GM21786 (cell line): ENCODE results near the gene ADISSP.
A peak's percentile ranks its signal among the peaks of the same experiment; 100 is the strongest.
"Not testable (repeated sequence)": the region's sequence is repeated elsewhere in the genome, so short reads cannot be mapped to it uniquely, and the experiment has no call there.

Experiments
- ATAC-seq: cut with Tn5 transposase; IDR thresholded peaks from one replicate; pipeline ENCODE4 v1.9.1; 2021; ENCODE audit not compliant: unreplicated experiment

Gene ADISSP

DNA sequence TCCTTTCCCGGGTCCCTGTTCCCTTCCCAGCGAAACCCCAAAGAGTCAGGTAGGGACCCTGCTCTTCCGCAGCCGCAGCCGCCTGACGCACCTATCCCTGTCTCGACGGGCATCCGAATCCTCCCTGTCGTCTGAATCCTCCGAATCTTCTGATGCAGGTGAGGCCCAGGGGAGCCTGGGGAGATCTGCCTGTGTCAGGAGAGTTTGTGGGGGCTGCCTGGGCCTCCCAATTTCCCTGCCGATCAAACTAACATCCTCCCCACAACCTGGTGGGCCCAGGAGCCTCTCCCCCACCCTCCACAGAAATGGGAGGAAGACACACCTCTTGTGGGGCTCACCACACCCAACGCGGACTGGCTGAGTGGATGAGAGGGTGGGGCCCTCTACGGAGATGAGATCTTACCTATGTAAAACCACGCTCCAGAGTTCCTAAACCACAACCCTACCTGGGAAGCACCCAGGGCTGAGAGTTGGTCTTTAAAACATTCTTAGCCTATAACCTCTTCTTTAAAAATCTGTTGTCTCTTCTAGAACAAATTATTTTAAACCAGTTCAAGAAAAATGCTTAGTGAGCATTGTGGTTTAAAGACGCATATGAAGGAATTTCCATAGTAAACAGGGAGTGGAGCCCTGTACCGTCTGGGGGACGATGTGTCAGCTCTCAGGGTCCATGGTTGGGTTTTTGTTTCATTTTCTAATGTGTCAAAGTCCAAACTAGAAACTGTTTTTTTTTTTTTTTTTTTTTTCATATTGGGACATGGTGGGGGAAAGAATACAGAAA lies 30.2 kb upstream of the ADISSP start:
- ATAC-seq, result no peak

GRCh38 chr20:3797226-3797545 lies 29.6 kb upstream of the ADISSP start:
- no peak for ATAC-seq

DNA sequence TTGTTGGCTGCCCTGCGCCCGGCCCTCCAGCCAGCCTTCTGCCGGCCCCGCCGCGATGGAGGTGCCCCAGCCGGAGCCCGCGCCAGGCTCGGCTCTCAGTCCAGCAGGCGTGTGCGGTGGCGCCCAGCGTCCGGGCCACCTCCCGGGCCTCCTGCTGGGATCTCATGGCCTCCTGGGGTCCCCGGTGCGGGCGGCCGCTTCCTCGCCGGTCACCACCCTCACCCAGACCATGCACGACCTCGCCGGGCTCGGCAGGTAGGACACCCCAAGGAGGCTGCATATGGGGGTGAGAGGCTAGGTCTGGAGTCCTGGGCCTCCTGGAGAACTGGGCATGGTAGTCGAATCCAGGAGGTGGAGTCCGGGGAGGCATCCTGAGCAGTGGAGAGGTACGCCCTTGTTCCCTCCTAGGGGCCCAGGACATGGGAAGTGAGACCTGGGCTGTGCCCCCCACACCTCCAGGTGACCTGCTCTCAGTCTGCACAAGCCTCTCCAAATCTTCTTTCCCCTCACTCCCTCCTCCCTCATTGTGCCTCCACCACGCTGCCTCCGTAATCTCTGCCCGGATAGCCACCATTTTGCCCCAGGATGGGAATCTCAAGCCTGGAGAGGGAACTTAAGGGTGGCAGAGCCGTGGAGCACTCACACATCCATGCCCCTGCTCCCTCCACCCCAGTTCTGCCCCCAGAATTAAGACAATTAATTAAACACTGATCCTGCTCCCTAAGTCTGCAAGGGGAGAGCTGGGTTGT lies 29.1 kb upstream of the ADISSP start:
- no peak for ATAC-seq

- ATAC-seq, result peak; percentile 57
These were observed 28.2 kb upstream of the ADISSP start, which contains the start of gene CDC25B for GRCh38 chr20:3795511-3796468. Gene CDC25B (plus strand): TSS chr20:3796310. CDS start chr20:3796532, 222 bp downstream.

- ATAC-seq, result no peak
These were observed 27.3 kb upstream of the ADISSP start for GRCh38 chr20:3794701-3795420.

- ATAC-seq, result not testable (repeated sequence)
These were observed 26.6 kb upstream of the ADISSP start for GRCh38 chr20:3794168-3794567.

- ATAC-seq, result not testable (repeated sequence)
These were observed 21.6 kb upstream of the ADISSP start for GRCh38 chr20:3789201-3789600.

GRCh38 chr20:3788685-3789155 lies 21.2 kb upstream of the ADISSP start:
- no peak for ATAC-seq

- no peak for ATAC-seq
These were observed 19.9 kb upstream of the ADISSP start for GRCh38 chr20:3787324-3788014.

GRCh38 chr20:3786665-3787323 lies 19.2 kb upstream of the ADISSP start, which contains the start of gene CENPB:
Gene CENPB (minus strand): TSS chr20:3786740. CDS start chr20:3786483, 257 bp downstream.
- ATAC-seq, result peak; percentile 69

DNA sequence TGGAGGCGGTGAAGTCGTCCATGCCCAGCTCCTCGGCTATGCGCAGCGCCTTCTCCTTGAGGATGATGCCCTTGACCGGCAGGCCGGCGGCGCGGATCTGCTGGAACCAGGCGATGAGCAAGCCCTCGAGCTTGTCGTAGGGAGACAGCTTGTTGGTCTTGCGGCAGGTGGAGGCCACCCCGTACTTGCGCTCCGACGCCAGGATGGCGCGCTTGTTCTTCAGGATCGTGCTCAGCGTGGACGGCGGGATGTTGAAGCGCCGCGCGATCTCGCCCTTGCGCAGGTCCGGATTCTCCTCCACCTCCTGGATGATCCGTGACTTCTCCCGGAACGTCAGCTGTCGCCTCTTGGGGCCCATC lies 18.6 kb upstream of the ADISSP start:
- ATAC-seq, result peak; percentile 11

- no peak for ATAC-seq
These were observed 17.9 kb upstream of the ADISSP start for GRCh38 chr20:3785240-3786125.

- no peak for ATAC-seq
These were observed 17.3 kb upstream of the ADISSP start for GRCh38 chr20:3784863-3785239.

DNA sequence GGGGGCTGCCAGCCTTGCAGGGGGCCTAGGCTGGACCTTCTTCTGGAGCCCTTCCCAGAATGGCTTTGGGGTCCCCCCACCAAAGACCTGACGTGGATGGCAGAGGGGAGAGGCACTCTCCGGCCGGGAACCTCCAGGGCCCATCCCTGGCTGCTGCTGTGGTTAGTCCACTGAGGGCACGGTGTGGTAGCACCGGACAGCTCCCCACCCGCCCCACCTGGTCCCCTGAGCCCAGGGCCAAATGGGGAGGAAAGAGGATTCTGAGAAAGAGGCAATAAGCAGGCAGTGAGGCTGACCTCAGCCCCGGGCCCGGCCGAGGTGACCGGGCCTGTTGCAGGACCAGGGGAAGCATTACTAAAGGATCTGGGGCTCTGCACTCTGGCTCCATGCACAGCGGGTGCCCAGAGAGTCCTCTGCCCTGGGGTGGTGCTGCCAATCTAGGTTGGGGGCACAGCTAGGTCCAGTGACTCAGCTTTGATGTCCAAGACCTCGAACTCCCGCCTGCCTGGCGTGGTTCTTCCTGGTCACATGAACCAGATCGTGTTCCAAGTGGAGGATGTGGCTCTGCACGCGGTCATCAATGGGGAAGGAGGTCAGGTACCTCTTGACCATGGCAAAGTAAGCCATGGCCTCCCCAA lies 16.8 kb upstream of the ADISSP start:
- no peak for ATAC-seq

- ATAC-seq, result no peak
These were observed 16.1 kb upstream of the ADISSP start for GRCh38 chr20:3783511-3784195.

DNA sequence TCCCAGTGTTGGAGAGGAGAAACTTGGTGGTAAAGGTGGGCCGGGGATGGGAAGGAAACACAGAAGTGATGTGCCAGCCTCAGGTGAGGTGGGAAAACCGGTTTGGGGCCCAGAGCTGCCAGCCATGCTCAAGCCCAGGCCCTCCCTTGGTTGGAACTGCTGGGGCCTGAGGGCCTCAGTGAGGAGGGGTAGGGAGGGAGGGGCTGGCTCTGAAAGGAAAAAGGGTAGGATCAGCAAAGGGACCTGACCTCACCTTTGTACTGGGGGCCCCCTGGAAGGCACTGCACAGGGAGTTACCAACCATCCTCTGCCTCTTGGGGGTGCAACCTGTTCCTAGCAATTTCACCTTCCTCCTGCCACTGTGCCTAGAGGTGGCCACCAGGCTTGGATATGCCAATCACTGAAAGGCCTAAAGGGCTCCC lies 15.5 kb upstream of the ADISSP start:
- ATAC-seq, result no peak

DNA sequence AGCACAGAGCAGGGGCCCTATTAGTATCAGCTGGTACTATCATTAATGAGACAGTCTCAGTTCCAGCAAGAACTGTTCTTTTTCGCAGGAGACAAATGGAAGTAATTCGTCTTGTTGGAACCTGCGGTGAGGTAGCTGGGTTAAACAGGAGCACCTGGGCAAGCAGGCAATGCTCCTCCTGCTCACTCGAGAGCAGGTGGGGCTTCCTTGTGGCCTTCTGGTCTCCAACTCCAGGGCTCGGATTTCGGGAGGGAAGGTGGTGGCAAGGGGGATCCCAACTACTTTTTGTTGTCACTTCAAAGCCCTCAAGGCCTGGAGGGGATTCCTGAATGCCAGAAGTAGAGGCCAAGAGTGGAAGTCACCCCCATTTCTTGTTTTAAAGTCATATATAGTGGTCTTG lies 15.0 kb upstream of the ADISSP start:
- no peak for ATAC-seq
